ENCODE results near the gene UNC45A. TPM values are rescaled to one million over a fixed set of nuclear protein-coding genes. Genes with fewer than 3 reads are reported as not detected.

UNC45A gene
- total RNA-seq, 1 donor from 2014 or later, result 56.2 TPM

- Histone ChIP-seq H3K9me3 (ENCODE audit: insufficient read depth, low read depth, low read length) (no peaks in the 10 kb centered on the region), H2AFZ (ENCODE audit: low read depth, low read length) (no peak overlapping the region), H3K27ac (ENCODE audit: low read depth, low read length) (no peak overlapping the region), H3K9ac (ENCODE audit: low read length) (no peak overlapping the region), H3K4me1 (ENCODE audit: insufficient read depth, low read length) (peaks cover 13% of the 10 kb centered on the region), H3K27me3 (ENCODE audit: insufficient read depth, low read length) (no peaks in the 10 kb centered on the region), H3K4me2 (ENCODE audit: low read length) (no peak overlapping the region), H3K4me3 (ENCODE audit: insufficient read depth, low read depth, low read length) (no peak overlapping the region), H4K20me1 (ENCODE audit: insufficient read depth, low read length) (no peaks in the 10 kb centered on the region), H3K36me3 (ENCODE audit: insufficient read depth, low read length) (no peaks in the 10 kb centered on the region), H3K79me2 (ENCODE audit: insufficient read depth, low read length) (no peaks in the 10 kb centered on the region)
- peaks cover 2% of the 10 kb centered on the region for H3K4me1 Mint-ChIP-seq (ENCODE audit: low read depth, unreplicated experiment)
- H3K9me3 Mint-ChIP-seq (ENCODE audit: unreplicated experiment), result no peaks in the 10 kb centered on the region
- H3K36me3 Mint-ChIP-seq (ENCODE audit: low read depth, unreplicated experiment), result peaks cover 18% of the 10 kb centered on the region
- FAIRE-seq (no peak), DNase-seq (ENCODE audit: low read depth) (no peak)
- H3K4me3 Mint-ChIP-seq (ENCODE audit: unreplicated experiment), result peak overlapping the region; percentile 45
- TF ChIP-seq CTCF (IDR thresholded peaks at IDR 0.05; ENCODE audit: insufficient read depth, low read depth, low read length) (no peak), EZH2 (IDR thresholded peaks at IDR 0.05; ENCODE audit: insufficient read depth, low read length) (no peak)
- peaks cover 15% of the 10 kb centered on the region for H3K27me3 Mint-ChIP-seq (ENCODE audit: low read depth, unreplicated experiment)
- H3K27ac Mint-ChIP-seq (ENCODE audit: unreplicated experiment), result no peak overlapping the region
Measured at GRCh38 chr15:90904746-90905145, 30.3 kb upstream of the UNC45A start.

GRCh38 chr15:90905306-90906180, 29.5 kb upstream of the UNC45A start:
- TF ChIP-seq EZH2 (IDR thresholded peaks at IDR 0.05; ENCODE audit: insufficient read depth, low read length) (no peak), CTCF (IDR thresholded peaks at IDR 0.05; ENCODE audit: insufficient read depth, low read depth, low read length) (no peak)
- Histone ChIP-seq H3K9me3 (ENCODE audit: insufficient read depth, low read depth, low read length) (no peaks in the 10 kb centered on the region), H3K36me3 (ENCODE audit: insufficient read depth, low read length) (no peaks in the 10 kb centered on the region), H3K4me1 (ENCODE audit: insufficient read depth, low read length) (peaks cover 13% of the 10 kb centered on the region), H3K9ac (ENCODE audit: low read length) (no peak overlapping the region), H3K4me3 (ENCODE audit: insufficient read depth, low read depth, low read length) (no peak overlapping the region), H3K79me2 (ENCODE audit: insufficient read depth, low read length) (no peaks in the 10 kb centered on the region), H3K27ac (ENCODE audit: low read depth, low read length) (no peak overlapping the region), H3K4me2 (ENCODE audit: low read length) (no peak overlapping the region), H4K20me1 (ENCODE audit: insufficient read depth, low read length) (no peaks in the 10 kb centered on the region), H3K27me3 (ENCODE audit: insufficient read depth, low read length) (no peaks in the 10 kb centered on the region), H2AFZ (ENCODE audit: low read depth, low read length) (no peak overlapping the region)
- H3K36me3 Mint-ChIP-seq (ENCODE audit: low read depth, unreplicated experiment), result peaks cover 18% of the 10 kb centered on the region
- no peaks in the 10 kb centered on the region for H3K9me3 Mint-ChIP-seq (ENCODE audit: unreplicated experiment)
- H3K27ac Mint-ChIP-seq (ENCODE audit: unreplicated experiment), result no peak overlapping the region
- FAIRE-seq (no peak), DNase-seq (ENCODE audit: low read depth) (no peak)
- H3K4me1 Mint-ChIP-seq (ENCODE audit: low read depth, unreplicated experiment), result peaks cover 2% of the 10 kb centered on the region
- peaks cover 15% of the 10 kb centered on the region for H3K27me3 Mint-ChIP-seq (ENCODE audit: low read depth, unreplicated experiment)
- H3K4me3 Mint-ChIP-seq (ENCODE audit: unreplicated experiment), result peak overlapping the region; percentile 64

Data from astrocyte (in vitro differentiated cells and primary cell).